ENCODE measurements around the gene COL7A1.

DNA sequence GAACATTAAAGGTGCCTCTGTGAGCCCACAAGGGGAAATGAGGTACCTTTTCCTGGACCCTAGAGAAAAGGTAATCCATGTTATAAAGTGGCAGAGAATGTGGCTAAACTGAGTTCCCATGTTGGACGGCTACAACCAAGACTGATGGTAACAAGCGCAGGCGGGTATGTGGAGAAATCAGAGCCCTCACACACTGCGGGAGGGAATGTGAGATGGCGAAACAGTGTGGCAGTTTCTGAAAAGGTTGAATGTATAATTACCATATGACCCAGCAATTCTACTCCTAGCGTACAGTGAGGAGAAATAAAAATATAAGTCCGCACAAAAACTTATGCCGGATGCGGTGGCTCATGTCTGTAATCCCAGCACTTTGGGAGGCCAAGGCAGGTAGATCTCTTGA lies 67.1 kb downstream of the COL7A1 start:
- TF ChIP-seq, protein P1, sequence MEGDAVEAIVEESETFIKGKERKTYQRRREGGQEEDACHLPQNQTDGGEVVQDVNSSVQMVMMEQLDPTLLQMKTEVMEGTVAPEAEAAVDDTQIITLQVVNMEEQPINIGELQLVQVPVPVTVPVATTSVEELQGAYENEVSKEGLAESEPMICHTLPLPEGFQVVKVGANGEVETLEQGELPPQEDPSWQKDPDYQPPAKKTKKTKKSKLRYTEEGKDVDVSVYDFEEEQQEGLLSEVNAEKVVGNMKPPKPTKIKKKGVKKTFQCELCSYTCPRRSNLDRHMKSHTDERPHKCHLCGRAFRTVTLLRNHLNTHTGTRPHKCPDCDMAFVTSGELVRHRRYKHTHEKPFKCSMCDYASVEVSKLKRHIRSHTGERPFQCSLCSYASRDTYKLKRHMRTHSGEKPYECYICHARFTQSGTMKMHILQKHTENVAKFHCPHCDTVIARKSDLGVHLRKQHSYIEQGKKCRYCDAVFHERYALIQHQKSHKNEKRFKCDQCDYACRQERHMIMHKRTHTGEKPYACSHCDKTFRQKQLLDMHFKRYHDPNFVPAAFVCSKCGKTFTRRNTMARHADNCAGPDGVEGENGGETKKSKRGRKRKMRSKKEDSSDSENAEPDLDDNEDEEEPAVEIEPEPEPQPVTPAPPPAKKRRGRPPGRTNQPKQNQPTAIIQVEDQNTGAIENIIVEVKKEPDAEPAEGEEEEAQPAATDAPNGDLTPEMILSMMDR (IDR thresholded peaks at IDR 0.05 in 4 of 5, conservative IDR thresholded peaks at IDR 0.05 in 1 of 5) = no peak
- TF ChIP-seq POLR2A (IDR thresholded peaks at IDR 0.05) = no peak

All from gastrocnemius medialis (tissue), 4 donors.